Fibroblast of lung (primary cell): Measurements from ENCODE around the gene CCNDBP1.

Experiments
- EZH2 ChIP-seq: IDR thresholded peaks from 2 replicates; pipeline ENCODE4 v1.5.1; 2012; ENCODE audit warnings: low read length, control low read depth, mild to moderate bottlenecking; ENCODE audit errors: missing control alignments
- TF ChIP-seq, protein P1 (sequence below), 2 donors: IDR thresholded peaks in 1 of 2; conservative IDR thresholded peaks in 1 of 2; 1 replicate in 1 of 2; 2 replicates in 1 of 2; pipeline ENCODE4 v1.5.1; 2011 to 2012; ENCODE audit warnings: low read length in 2 of 2, control low read depth in 1 of 2, inconsistent platforms in 1 of 2, low read depth in 1 of 2, mild to moderate bottlenecking in 1 of 2

- TF ChIP-seq, protein P1, sequence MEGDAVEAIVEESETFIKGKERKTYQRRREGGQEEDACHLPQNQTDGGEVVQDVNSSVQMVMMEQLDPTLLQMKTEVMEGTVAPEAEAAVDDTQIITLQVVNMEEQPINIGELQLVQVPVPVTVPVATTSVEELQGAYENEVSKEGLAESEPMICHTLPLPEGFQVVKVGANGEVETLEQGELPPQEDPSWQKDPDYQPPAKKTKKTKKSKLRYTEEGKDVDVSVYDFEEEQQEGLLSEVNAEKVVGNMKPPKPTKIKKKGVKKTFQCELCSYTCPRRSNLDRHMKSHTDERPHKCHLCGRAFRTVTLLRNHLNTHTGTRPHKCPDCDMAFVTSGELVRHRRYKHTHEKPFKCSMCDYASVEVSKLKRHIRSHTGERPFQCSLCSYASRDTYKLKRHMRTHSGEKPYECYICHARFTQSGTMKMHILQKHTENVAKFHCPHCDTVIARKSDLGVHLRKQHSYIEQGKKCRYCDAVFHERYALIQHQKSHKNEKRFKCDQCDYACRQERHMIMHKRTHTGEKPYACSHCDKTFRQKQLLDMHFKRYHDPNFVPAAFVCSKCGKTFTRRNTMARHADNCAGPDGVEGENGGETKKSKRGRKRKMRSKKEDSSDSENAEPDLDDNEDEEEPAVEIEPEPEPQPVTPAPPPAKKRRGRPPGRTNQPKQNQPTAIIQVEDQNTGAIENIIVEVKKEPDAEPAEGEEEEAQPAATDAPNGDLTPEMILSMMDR (conservative IDR thresholded peaks at IDR 0.05 in 1 of 2, IDR thresholded peaks at IDR 0.05 in 1 of 2; ENCODE audit: low read depth in 1 of 2, low read length in 2 of 2), result no peak
- no peak for TF ChIP-seq EZH2
Observed at GRCh38 chr15:43144512-43144911, 40.7 kb upstream of the CCNDBP1 start.
